Progenitor cell of endocrine pancreas (in vitro differentiated cells): ENCODE data around the gene TRAPPC10. TPM values are rescaled to one million over a fixed set of nuclear protein-coding genes. Genes with fewer than 3 reads are reported as not detected.

Experiments
- DNase-seq: peaks from one replicate; pipeline ENCODE4 v3.0.0; 2021; ENCODE audit warnings: low spot score; ENCODE audit not compliant: unreplicated experiment
- H3K27ac Mint-ChIP-seq: 2 replicates; pipeline ENCODE4 v1.8.0; 2021; ENCODE audit warnings: mild to moderate bottlenecking, moderate library complexity, mixed read lengths
- H3K27me3 Mint-ChIP-seq: 2 replicates; pipeline ENCODE4 v1.8.0; 2021; ENCODE audit warnings: mixed read lengths
- H3K36me3 Mint-ChIP-seq: 2 replicates; pipeline ENCODE4 v1.8.0; 2022; ENCODE audit warnings: mixed read lengths; ENCODE audit not compliant: insufficient read depth
- H3K4me1 Mint-ChIP-seq: 2 replicates; pipeline ENCODE4 v1.8.0; 2021; ENCODE audit warnings: low read depth, mixed read lengths
- H3K4me3 Mint-ChIP-seq: 2 replicates; pipeline ENCODE4 v1.8.0; 2021; ENCODE audit warnings: low read depth, mild to moderate bottlenecking, moderate library complexity, mixed read lengths
- H3K9me3 Mint-ChIP-seq: 2 replicates; pipeline ENCODE4 v1.8.0; 2021; ENCODE audit warnings: low read depth, mixed read lengths
- CTCF ChIP-seq: fragments of 200-600 bp; sonication (generic); IDR thresholded peaks from one replicate; pipeline ENCODE4 v1.5.0; 2021; ENCODE audit warnings: antibody characterized with exemption, mild to moderate bottlenecking; ENCODE audit not compliant: unreplicated experiment
- total RNA-seq: library from RNA; stranded (reverse); gene quantifications from 2 replicates; pipeline ENCODE4 v1.2.1, GENCODE V29; 2021

The TRAPPC10 gene
- total RNA-seq, 1 donor from 2014 or later, result 42.7 TPM

- DNase-seq, result no peak
- peaks cover 7% of the 10 kb centered on the region for H3K36me3 Mint-ChIP-seq
- peak overlapping the region; percentile 47 for H3K27ac Mint-ChIP-seq
- H3K27me3 Mint-ChIP-seq, result no peaks in the 10 kb centered on the region
- no peaks in the 10 kb centered on the region for H3K9me3 Mint-ChIP-seq
- H3K4me1 Mint-ChIP-seq, result peaks cover 19% of the 10 kb centered on the region
- no peak overlapping the region for H3K4me3 Mint-ChIP-seq
- no peak for TF ChIP-seq CTCF
Observed at GRCh38 chr21:44049606-44050005, 37.5 kb downstream of the TRAPPC10 start.

- H3K4me1 Mint-ChIP-seq, result peaks cover 21% of the 10 kb centered on the region
- H3K9me3 Mint-ChIP-seq, result no peaks in the 10 kb centered on the region
- DNase-seq, result no peak
- H3K27me3 Mint-ChIP-seq, result no peaks in the 10 kb centered on the region
- no peak for TF ChIP-seq CTCF
- H3K27ac Mint-ChIP-seq, result peak overlapping the region; percentile 72
- H3K36me3 Mint-ChIP-seq, result peaks cover 7% of the 10 kb centered on the region
- H3K4me3 Mint-ChIP-seq, result no peak overlapping the region
Observed at GRCh38 chr21:44050276-44050675, 38.2 kb downstream of the TRAPPC10 start.

- DNase-seq, result no peak
- Mint-ChIP-seq H3K36me3 (peaks cover 7% of the 10 kb centered on the region), H3K4me3 (no peak overlapping the region), H3K27ac (peak overlapping the region; percentile 80), H3K9me3 (no peaks in the 10 kb centered on the region), H3K27me3 (no peaks in the 10 kb centered on the region), H3K4me1 (peaks cover 21% of the 10 kb centered on the region)
- TF ChIP-seq CTCF, result no peak
Observed at GRCh38 chr21:44051462-44051941, 39.4 kb downstream of the TRAPPC10 start.

- H3K4me1 Mint-ChIP-seq, result peaks cover 21% of the 10 kb centered on the region
- TF ChIP-seq CTCF, result no peak
- no peak overlapping the region for H3K4me3 Mint-ChIP-seq
- H3K9me3 Mint-ChIP-seq, result no peaks in the 10 kb centered on the region
- peak overlapping the region; percentile 50 for H3K27ac Mint-ChIP-seq
- H3K36me3 Mint-ChIP-seq, result peaks cover 7% of the 10 kb centered on the region
- H3K27me3 Mint-ChIP-seq, result no peaks in the 10 kb centered on the region
- no peak for DNase-seq
Observed at GRCh38 chr21:44052071-44052829, 40.1 kb downstream of the TRAPPC10 start.

GRCh38 chr21:44052830-44053226 is 40.7 kb downstream of the TRAPPC10 start:
- Mint-ChIP-seq H3K4me1 (peaks cover 21% of the 10 kb centered on the region), H3K9me3 (no peaks in the 10 kb centered on the region), H3K27me3 (no peaks in the 10 kb centered on the region), H3K4me3 (no peak overlapping the region), H3K36me3 (peaks cover 4% of the 10 kb centered on the region), H3K27ac (peak overlapping the region; percentile 77)
- DNase-seq, result no peak
- no peak for TF ChIP-seq CTCF
